WTC11 (cell line): ENCODE results near the gene RAMP1. TPM values are rescaled to one million over a fixed set of nuclear protein-coding genes. Genes with fewer than 3 reads are reported as not detected.

ENCODE experiments used
- ATAC-seq: fragments of 200-7000 bp; cut with Tn5 transposase; 2 replicates; pipeline ENCODE4 v1.10.0; 2021; ENCODE audit warnings: mild to moderate bottlenecking, moderate library complexity
- CTCF ChIA-PET: fragments of 300-600 bp; sonication (Branson Sonifier 250); formaldehyde crosslinking; loops from one replicate; lab custom pipeline; 2021; ENCODE audit warnings: antibody characterized with exemption; lab: Charles Lee
- POLR2A ChIA-PET: fragments of 350-600 bp; sonication (Branson Sonifier 250); formaldehyde crosslinking; loops from one replicate; lab custom pipeline; 2021; ENCODE audit warnings: antibody characterized with exemption; lab: Charles Lee
- DNase-seq: peaks from one replicate; pipeline ENCODE4 v3.0.0; 2021; ENCODE audit warnings: low spot score
- H3K27ac Mint-ChIP-seq: 2 replicates; pipeline ENCODE4 v1.8.0; 2021; ENCODE audit warnings: mixed read lengths
- H3K27me3 Mint-ChIP-seq: 2 replicates; pipeline ENCODE4 v1.8.0; 2021; ENCODE audit warnings: low read depth, mild to moderate bottlenecking, moderate library complexity, mixed read lengths
- H3K36me3 Mint-ChIP-seq: 2 replicates; pipeline ENCODE4 v1.8.0; 2021; ENCODE audit warnings: mixed read lengths
- H3K4me1 Mint-ChIP-seq: 2 replicates; pipeline ENCODE4 v1.8.0; 2022; ENCODE audit warnings: mixed read lengths
- H3K4me3 Mint-ChIP-seq: 2 replicates; pipeline ENCODE4 v1.8.0; 2021; ENCODE audit warnings: mild to moderate bottlenecking, moderate library complexity, mixed read lengths
- H3K9me3 Mint-ChIP-seq: 2 replicates; pipeline ENCODE4 v1.8.0; 2021; ENCODE audit warnings: mixed read lengths
- CREB1 ChIP-seq: sonication (generic); formaldehyde crosslinking; IDR thresholded peaks from 2 replicates; pipeline ENCODE4 v1.8.0; 2023; ENCODE audit warnings: mild to moderate bottlenecking, missing genetic modification reagents
- CREM ChIP-seq: sonication (generic); formaldehyde crosslinking; IDR thresholded peaks from 2 replicates; pipeline ENCODE4 v1.8.1; 2022; ENCODE audit warnings: mild to moderate bottlenecking, missing genetic modification reagents, moderate library complexity
- ELF4 ChIP-seq: sonication (generic); formaldehyde crosslinking; IDR thresholded peaks from 2 replicates; pipeline ENCODE4 v1.8.1; 2022; ENCODE audit warnings: low read depth, mild to moderate bottlenecking, moderate library complexity, missing genetic modification reagents
- FOXK1 ChIP-seq: sonication (generic); formaldehyde crosslinking; IDR thresholded peaks from 2 replicates; pipeline ENCODE4 v1.8.0; 2022; ENCODE audit warnings: mild to moderate bottlenecking, moderate library complexity, missing genetic modification reagents
- GRHL2 ChIP-seq: fragments of 250-450 bp; sonication (Bioruptor Pico); IDR thresholded peaks from 2 replicates; pipeline ENCODE4 v1.8.0; 2022; ENCODE audit warnings: mild to moderate bottlenecking, moderate library complexity; ENCODE audit not compliant: insufficient replicate concordance, severe bottlenecking
- GTF2I ChIP-seq: fragments of 250-450 bp; sonication (Bioruptor Pico); conservative IDR thresholded peaks from 2 replicates; pipeline ENCODE4 v1.4.0; 2021; ENCODE audit warnings: mild to moderate bottlenecking
- KAT7 ChIP-seq: sonication (generic); formaldehyde crosslinking; IDR thresholded peaks from 2 replicates; pipeline ENCODE4 v1.8.1; 2023; ENCODE audit warnings: missing genetic modification reagents, mild to moderate bottlenecking, borderline replicate concordance
- MLX ChIP-seq: sonication (generic); formaldehyde crosslinking; IDR thresholded peaks from 2 replicates; pipeline ENCODE4 v1.8.1; 2023; ENCODE audit warnings: mild to moderate bottlenecking, missing genetic modification reagents, moderate library complexity
- MXD4 ChIP-seq: fragments of 250-450 bp; sonication (Bioruptor Pico); IDR thresholded peaks from 2 replicates; pipeline ENCODE4 v1.8.0; 2021; ENCODE audit warnings: mild to moderate bottlenecking, moderate library complexity, borderline replicate concordance
- NR2C2 ChIP-seq: sonication (generic); formaldehyde crosslinking; IDR thresholded peaks from 2 replicates; pipeline ENCODE4 v1.8.0; 2022; ENCODE audit warnings: mild to moderate bottlenecking, missing genetic modification reagents
- SMAD4 ChIP-seq: sonication (generic); formaldehyde crosslinking; IDR thresholded peaks from 2 replicates; pipeline ENCODE4 v1.8.0; 2022; ENCODE audit warnings: mild to moderate bottlenecking, missing genetic modification reagents
- SP1 ChIP-seq: sonication (generic); formaldehyde crosslinking; conservative IDR thresholded peaks from 2 replicates; pipeline ENCODE4 v1.8.1; 2022; ENCODE audit warnings: missing genetic modification reagents
- TCF7 ChIP-seq: sonication (generic); formaldehyde crosslinking; IDR thresholded peaks from 2 replicates; pipeline ENCODE4 v1.8.0; 2022; ENCODE audit warnings: mild to moderate bottlenecking, low read depth, missing genetic modification reagents, moderate library complexity
- TP53 ChIP-seq: sonication (generic); formaldehyde crosslinking; IDR thresholded peaks from 2 replicates; pipeline ENCODE4 v1.8.1; 2023; ENCODE audit warnings: mild to moderate bottlenecking, missing genetic modification reagents
- ZNF281 ChIP-seq: sonication (generic); formaldehyde crosslinking; IDR thresholded peaks from 2 replicates; pipeline ENCODE4 v1.8.0; 2023; ENCODE audit warnings: mild to moderate bottlenecking, missing genetic modification reagents
- ZNF416 ChIP-seq: fragments of 250-450 bp; sonication (Bioruptor Pico); IDR thresholded peaks from 2 replicates; pipeline ENCODE4 v1.9.0; 2021; ENCODE audit warnings: mild to moderate bottlenecking, inconsistent platforms
- ZNF425 ChIP-seq: fragments of 250-450 bp; sonication (Bioruptor Pico); conservative IDR thresholded peaks from 2 replicates; pipeline ENCODE4 v1.9.0; 2021; ENCODE audit warnings: mild to moderate bottlenecking
- total RNA-seq: library from RNA; stranded (reverse); gene quantifications from 3 replicates; pipeline ENCODE4 v1.2.3, GENCODE V29; 2021

Gene RAMP1
- total RNA-seq, 1 experiment from 2014 or later = 1.0 TPM

GRCh38 chr2:237876951-237877491, 17.6 kb downstream of the RAMP1 start:
- POLR2A ChIA-PET = interaction anchor here (0.5 kb wide), 1 partner anchor 189 kb away, joined by 4 read pairs; no protein-coding TSS in a partner anchor
- Mint-ChIP-seq H3K27me3 (no peaks in the 10 kb centered on the region), H3K9me3 (peaks cover 3% of the 10 kb centered on the region; the same call in 1 of the 2 replicates), H3K4me3 (no peak overlapping the region), H3K36me3 (no peaks in the 10 kb centered on the region), H3K4me1 (peaks cover 7% of the 10 kb centered on the region), H3K27ac (no peak overlapping the region)
- DNase-seq (no peak), ATAC-seq (no peak)
- TF ChIP-seq CREM (CRISPR knock-in tag) = no peak
- TF ChIP-seq CREB1 (CRISPR knock-in tag) = no peak
- TF ChIP-seq TCF7 = no peak
- TF ChIP-seq SMAD4 (CRISPR knock-in tag) = no peak
- no peak for TF ChIP-seq SP1 (CRISPR knock-in tag)
- TF ChIP-seq MLX (CRISPR knock-in tag) = no peak
- TF ChIP-seq KAT7 (CRISPR knock-in tag) = no peak
- no peak for TF ChIP-seq FOXK1 (CRISPR knock-in tag)
- no peak for TF ChIP-seq ZNF416 (CRISPR knock-in tag)
- CTCF ChIA-PET = interaction anchor here (0.6 to 3.1 kb wide), 3 partner anchors 46 to 645 kb away, joined by 3 to 11 read pairs (median 4); no protein-coding TSS in a partner anchor

GRCh38 chr2:237877576-237878307, 18.3 kb downstream of the RAMP1 start:
- POLR2A ChIA-PET = interaction anchor here (0.5 kb wide), 1 partner anchor 190 kb away, joined by 4 read pairs; no protein-coding TSS in a partner anchor
- H3K4me3 Mint-ChIP-seq = no peak overlapping the region
- CTCF ChIA-PET = interaction anchor here (3.1 kb wide), 1 partner anchor 46 kb away, joined by 11 read pairs; no protein-coding TSS in a partner anchor
- TF ChIP-seq NR2C2 (CRISPR knock-in tag) (no peak), GTF2I (CRISPR knock-in tag) (no peak), ELF4 (no peak)
- TF ChIP-seq, all 79 proteins: peak for 0
- Mint-ChIP-seq H3K4me1 (peaks cover 7% of the 10 kb centered on the region), H3K27me3 (no peaks in the 10 kb centered on the region), H3K27ac (no peak overlapping the region), H3K36me3 (no peaks in the 10 kb centered on the region), H3K9me3 (peaks cover 3% of the 10 kb centered on the region; the same call in 1 of the 2 replicates)
- ATAC-seq (no peak), DNase-seq (no peak)

GRCh38 chr2:237878321-237879057, 19.1 kb downstream of the RAMP1 start:
- no peaks in the 10 kb centered on the region for H3K27me3 Mint-ChIP-seq
- no peaks in the 10 kb centered on the region for H3K36me3 Mint-ChIP-seq
- peaks cover 7% of the 10 kb centered on the region for H3K4me1 Mint-ChIP-seq
- peaks cover 3% of the 10 kb centered on the region; the same call in 1 of the 2 replicates for H3K9me3 Mint-ChIP-seq
- POLR2A ChIA-PET = no interaction called here
- CTCF ChIA-PET = no interaction called here
- H3K27ac Mint-ChIP-seq = no peak overlapping the region
- ATAC-seq = no peak
- TF ChIP-seq TP53 (CRISPR knock-in tag) = no peak
- no peak for TF ChIP-seq ZNF281 (CRISPR knock-in tag)
- TF ChIP-seq TCF7 = no peak
- no peak for TF ChIP-seq GRHL2 (CRISPR knock-in tag)
- TF ChIP-seq MXD4 (CRISPR knock-in tag) = no peak
- TF ChIP-seq ZNF425 (CRISPR knock-in tag) = no peak
- no peak for TF ChIP-seq FOXK1 (CRISPR knock-in tag)
- DNase-seq = peak; percentile 4
- H3K4me3 Mint-ChIP-seq = no peak overlapping the region
